Testis (tissue), 2 donors: ENCODE measurements around the gene ETS2.

ENCODE experiments used
- POLR2A ChIP-seq: fragments of 450-650 bp; IDR thresholded peaks from one replicate; pipeline ENCODE4 v1.6.1; 2017; ENCODE audit warnings: antibody characterized with exemption, mild to moderate bottlenecking, moderate library complexity
- TF ChIP-seq, protein P1 (sequence below), 3 experiments: fragments of 450-650 bp in 2 of 3; fragments of 200-600 bp in 1 of 3; sonication (generic) in 1 of 3; IDR thresholded peaks; one replicate each; pipeline ENCODE4 v1.5.1; 2016 to 2019; ENCODE audit warnings: antibody characterized with exemption in 3 of 3, mild to moderate bottlenecking in 2 of 3, moderate library complexity in 1 of 3

DNA sequence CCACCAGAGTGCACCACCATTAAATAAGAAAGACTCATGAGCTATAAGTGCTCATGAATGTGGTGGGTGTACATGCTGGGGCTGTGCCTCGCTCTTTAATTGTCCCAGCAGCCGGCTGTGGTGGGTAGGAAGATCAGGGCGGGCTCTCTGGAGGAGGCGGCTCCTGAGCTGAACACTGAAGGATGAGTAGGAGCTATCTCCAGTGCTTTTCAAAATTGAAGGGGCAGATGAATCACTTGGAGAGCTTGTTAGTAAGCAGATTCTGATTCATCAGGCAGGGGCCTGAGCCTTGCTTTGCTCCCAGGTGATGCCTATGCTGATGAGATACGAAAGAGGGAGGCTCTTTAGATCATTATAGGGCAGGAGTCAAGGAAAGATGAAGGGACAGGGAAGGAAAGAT lies 54.1 kb downstream of the ETS2 start:
- TF ChIP-seq, protein P1, sequence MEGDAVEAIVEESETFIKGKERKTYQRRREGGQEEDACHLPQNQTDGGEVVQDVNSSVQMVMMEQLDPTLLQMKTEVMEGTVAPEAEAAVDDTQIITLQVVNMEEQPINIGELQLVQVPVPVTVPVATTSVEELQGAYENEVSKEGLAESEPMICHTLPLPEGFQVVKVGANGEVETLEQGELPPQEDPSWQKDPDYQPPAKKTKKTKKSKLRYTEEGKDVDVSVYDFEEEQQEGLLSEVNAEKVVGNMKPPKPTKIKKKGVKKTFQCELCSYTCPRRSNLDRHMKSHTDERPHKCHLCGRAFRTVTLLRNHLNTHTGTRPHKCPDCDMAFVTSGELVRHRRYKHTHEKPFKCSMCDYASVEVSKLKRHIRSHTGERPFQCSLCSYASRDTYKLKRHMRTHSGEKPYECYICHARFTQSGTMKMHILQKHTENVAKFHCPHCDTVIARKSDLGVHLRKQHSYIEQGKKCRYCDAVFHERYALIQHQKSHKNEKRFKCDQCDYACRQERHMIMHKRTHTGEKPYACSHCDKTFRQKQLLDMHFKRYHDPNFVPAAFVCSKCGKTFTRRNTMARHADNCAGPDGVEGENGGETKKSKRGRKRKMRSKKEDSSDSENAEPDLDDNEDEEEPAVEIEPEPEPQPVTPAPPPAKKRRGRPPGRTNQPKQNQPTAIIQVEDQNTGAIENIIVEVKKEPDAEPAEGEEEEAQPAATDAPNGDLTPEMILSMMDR (IDR thresholded peaks at IDR 0.05) = no peak
- TF ChIP-seq POLR2A = no peak
